Naive B cell (primary cell): Measurements from ENCODE around the gene PRSS57. TPM values are rescaled to one million over a fixed set of nuclear protein-coding genes. Genes with fewer than 3 reads are reported as not detected.

Source experiments
- polyA plus RNA-seq, 6 donors: library from polyadenylated mRNA; unstranded; fragments of 300-500 nt; fragmentation: Illumina TruSeq; gene quantifications; one replicate each; pipeline ENCODE4 v1.2.3, GENCODE V29; 2021; ENCODE audit warnings: low read depth in 6 of 6

PRSS57 gene
- polyA plus RNA-seq, 6 donors from 2014 or later: not detected

Other genes with a start within 250 kb of the PRSS57 start
- gene SHC2, start 234.4 kb downstream of the PRSS57 start, polyA plus RNA-seq: under 1 TPM in 1 of 6 donors, not detected in 5; 0.20 TPM
- under 1 TPM in 4 of 6 donors, not detected in 2; 0.24 to 0.34 (median 0.30) TPM for gene MADCAM1, start 199.0 kb downstream of the PRSS57 start, polyA plus RNA-seq
- 10 to 100 TPM; 14.6 to 30.0 (median 18.7) TPM for gene TPGS1, start 188.0 kb downstream of the PRSS57 start, polyA plus RNA-seq
- gene CDC34, start 163.7 kb downstream of the PRSS57 start, polyA plus RNA-seq: 10 to 100 TPM; 17.7 to 30.6 (median 19.4) TPM
- 1 to 10 TPM in 2 of 6 donors, under 1 TPM in 2, not detected in 2; 0.40 to 1.5 (median 1.0) TPM for gene GZMM, start 151.4 kb downstream of the PRSS57 start, polyA plus RNA-seq
- 100 to 1,000 TPM; 205 to 270 (median 235) TPM for gene BSG, start 122.9 kb downstream of the PRSS57 start, polyA plus RNA-seq
- not detected for gene HCN2, start 105.6 kb downstream of the PRSS57 start, polyA plus RNA-seq
- 10 to 100 TPM; 12.1 to 56.8 (median 34.4) TPM for gene POLRMT, start 61.9 kb downstream of the PRSS57 start, polyA plus RNA-seq
- gene FGF22, start 55.6 kb downstream of the PRSS57 start, polyA plus RNA-seq: not detected
- gene RNF126, start 32.2 kb downstream of the PRSS57 start, polyA plus RNA-seq: 10 to 100 TPM; 51.0 to 72.4 (median 59.1) TPM
- gene FSTL3, start 19.1 kb downstream of the PRSS57 start, polyA plus RNA-seq: 1 to 10 TPM in 4 of 6 donors, under 1 TPM in 1, not detected in 1; 0.77 to 3.6 (median 2.8) TPM
- gene PALM, start 13.5 kb upstream of the PRSS57 start, polyA plus RNA-seq: under 1 TPM in 1 of 6 donors, not detected in 5; 0.35 TPM
- gene MISP, start 55.7 kb upstream of the PRSS57 start, polyA plus RNA-seq: not detected
- 100 to 1,000 TPM in 5 of 6 donors, 10 to 100 TPM in 1; 70.5 to 209 (median 124) TPM for gene PTBP1, start 102.0 kb upstream of the PRSS57 start, polyA plus RNA-seq
- not detected for gene PLPPR3, start 126.5 kb upstream of the PRSS57 start, polyA plus RNA-seq
- not detected for gene AZU1, start 132.4 kb upstream of the PRSS57 start, polyA plus RNA-seq
- gene PRTN3, start 145.5 kb upstream of the PRSS57 start, polyA plus RNA-seq: not detected
- gene ELANE, start 156.9 kb upstream of the PRSS57 start, polyA plus RNA-seq: not detected
- 1 to 10 TPM in 5 of 6 donors, not detected in 1; 1.2 to 3.2 (median 1.8) TPM for gene CFD, start 164.2 kb upstream of the PRSS57 start, polyA plus RNA-seq
- gene MED16, start 197.7 kb upstream of the PRSS57 start, polyA plus RNA-seq: 10 to 100 TPM; 34.0 to 89.4 (median 51.1) TPM
- not detected for gene RNU6-9, start 198.0 kb upstream of the PRSS57 start, polyA plus RNA-seq
- gene R3HDM4, start 217.8 kb upstream of the PRSS57 start, polyA plus RNA-seq: 100 to 1,000 TPM; 162 to 209 (median 175) TPM
- under 1 TPM in 4 of 6 donors, not detected in 2; 0.17 to 0.42 (median 0.33) TPM for gene KISS1R, start 221.9 kb upstream of the PRSS57 start, polyA plus RNA-seq
- gene ARID3A, start 230.6 kb upstream of the PRSS57 start, polyA plus RNA-seq: 1 to 10 TPM in 1 of 6 donors, under 1 TPM in 5; 0.13 to 1.1 (median 0.59) TPM